NCI-H128 (cell line): ENCODE measurements around the gene TRMU.
A peak's percentile ranks its signal among the peaks of the same experiment; 100 is the strongest.

ENCODE experiments used
- DNase-seq: peaks from one replicate; lab custom pipeline; 2025; ENCODE audit not compliant: unreplicated experiment; lab: John Stamatoyannopoulos, UW

Gene TRMU

GRCh38 chr22:46368871-46369715, 33.6 kb downstream of the TRMU start:
- no peak for DNase-seq

- no peak for DNase-seq
Observed at GRCh38 chr22:46369716-46370583, 34.4 kb downstream of the TRMU start.

GRCh38 chr22:46370584-46371291, 35.2 kb downstream of the TRMU start:
- DNase-seq: no peak

GRCh38 chr22:46371623-46372226, 36.2 kb downstream of the TRMU start:
- DNase-seq: no peak

- no peak for DNase-seq
Observed at GRCh38 chr22:46372686-46373085, 37.2 kb downstream of the TRMU start.

- DNase-seq: no peak
Observed at GRCh38 chr22:46373159-46373558, 37.6 kb downstream of the TRMU start.

DNA sequence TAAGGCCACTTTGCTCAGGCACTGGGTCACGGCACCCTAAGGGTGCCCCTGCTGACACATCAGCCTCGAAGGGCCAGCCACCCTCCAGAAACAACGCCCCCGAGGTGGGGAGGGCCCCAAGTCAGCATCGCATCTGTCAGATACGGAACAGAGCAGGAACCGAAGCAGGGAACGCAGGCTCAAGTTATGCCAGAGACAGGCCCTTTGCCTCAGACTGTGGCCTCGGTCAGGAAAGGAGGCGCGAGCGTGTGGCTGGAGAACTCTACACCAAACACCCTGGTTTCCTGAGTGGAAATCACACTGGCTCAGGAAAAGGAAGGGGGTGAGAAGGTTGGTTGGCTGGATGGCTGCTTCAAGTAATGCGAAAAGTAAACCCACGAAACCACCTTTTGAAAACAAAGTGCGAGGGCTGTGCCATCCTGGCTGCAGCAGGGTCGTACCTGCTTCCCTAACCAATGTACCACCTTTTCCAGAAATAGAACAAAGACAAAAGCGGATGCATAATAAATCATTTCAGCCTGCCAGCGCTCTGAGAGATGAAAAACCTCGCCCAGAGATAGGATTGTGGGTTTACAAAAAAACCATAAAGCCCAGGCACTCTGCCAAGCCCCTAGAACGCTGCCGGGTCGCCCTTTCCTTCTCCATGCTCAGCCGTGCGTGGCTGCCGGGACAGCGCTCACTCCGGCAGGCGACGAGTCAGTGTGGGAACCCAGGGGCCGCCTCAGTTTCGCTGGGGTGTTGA, 38.6 kb downstream of the TRMU start:
- peak; percentile 37 for DNase-seq

DNA sequence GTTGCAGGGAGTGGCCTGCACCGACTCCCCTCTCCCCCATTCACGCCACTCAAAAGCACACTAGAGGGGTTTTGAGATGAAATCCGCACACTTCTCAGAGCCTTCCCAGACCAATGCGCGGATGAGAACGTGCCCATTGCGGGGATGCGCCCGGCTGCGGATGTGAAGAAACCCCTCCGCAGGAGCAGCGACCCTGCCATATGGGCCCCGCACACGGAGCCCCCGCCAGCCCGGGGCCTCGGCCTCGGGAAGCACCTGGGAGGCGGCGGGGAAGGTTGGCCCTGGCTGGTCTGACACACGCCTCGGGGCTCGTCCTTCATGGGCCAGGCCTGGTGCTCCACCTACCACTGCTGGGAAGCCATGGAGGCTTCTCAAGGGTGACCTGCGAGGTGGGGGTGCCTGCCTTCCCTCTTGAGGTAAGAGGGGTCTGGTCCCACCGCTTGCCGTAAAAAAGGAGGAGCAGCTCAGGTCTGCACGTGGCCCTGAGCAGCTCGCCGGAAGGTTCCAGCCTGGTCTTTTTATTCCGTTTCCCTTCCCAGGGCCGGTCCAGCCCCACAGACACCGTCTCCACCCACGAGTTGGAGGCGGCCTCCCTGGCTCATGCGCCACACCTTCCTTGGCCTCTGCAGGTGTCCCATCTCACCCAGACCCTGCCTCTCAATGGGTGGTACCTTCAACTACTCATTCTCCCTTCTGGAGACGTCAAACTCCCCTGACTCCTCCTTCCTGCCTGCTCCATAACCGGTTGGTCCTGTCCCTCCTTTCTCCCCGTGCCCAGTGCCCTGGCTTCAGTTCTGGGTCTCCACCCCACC, 39.4 kb downstream of the TRMU start:
- DNase-seq: no peak

- no peak for DNase-seq
Observed at GRCh38 chr22:46376111-46376510, 40.6 kb downstream of the TRMU start.

DNA sequence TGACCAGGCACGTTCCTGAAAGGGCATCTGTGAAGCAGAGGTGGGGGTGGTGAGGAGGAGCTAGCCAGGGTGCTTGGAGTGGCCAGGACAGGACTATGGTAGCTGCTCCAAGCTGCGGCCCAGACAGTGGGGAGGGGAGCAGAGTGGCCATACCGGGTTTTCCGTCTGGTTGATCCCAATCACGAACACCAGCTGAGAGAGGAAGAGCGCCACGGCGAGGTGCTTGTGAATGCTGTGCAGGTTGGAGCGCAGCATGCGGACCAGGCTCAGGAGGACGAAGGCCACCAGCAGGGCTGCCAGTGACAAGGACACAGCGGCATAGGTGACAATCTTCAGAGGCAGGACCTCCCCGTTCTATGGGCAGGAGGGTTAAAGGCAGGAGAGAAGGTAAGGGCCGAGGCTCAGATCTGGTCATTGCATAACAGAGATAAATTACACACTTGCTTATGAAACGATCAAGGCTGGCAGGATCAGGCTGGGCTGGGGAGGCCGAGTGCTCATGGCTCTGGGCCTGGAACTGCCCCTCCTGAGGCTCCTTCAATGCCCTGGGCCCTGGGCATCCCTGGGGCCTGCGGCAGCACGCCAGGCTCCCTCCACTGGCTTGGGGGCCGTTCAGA, 41.5 kb downstream of the TRMU start:
- DNase-seq: no peak

GRCh38 chr22:46377525-46378425, 42.3 kb downstream of the TRMU start:
- DNase-seq: no peak

DNA sequence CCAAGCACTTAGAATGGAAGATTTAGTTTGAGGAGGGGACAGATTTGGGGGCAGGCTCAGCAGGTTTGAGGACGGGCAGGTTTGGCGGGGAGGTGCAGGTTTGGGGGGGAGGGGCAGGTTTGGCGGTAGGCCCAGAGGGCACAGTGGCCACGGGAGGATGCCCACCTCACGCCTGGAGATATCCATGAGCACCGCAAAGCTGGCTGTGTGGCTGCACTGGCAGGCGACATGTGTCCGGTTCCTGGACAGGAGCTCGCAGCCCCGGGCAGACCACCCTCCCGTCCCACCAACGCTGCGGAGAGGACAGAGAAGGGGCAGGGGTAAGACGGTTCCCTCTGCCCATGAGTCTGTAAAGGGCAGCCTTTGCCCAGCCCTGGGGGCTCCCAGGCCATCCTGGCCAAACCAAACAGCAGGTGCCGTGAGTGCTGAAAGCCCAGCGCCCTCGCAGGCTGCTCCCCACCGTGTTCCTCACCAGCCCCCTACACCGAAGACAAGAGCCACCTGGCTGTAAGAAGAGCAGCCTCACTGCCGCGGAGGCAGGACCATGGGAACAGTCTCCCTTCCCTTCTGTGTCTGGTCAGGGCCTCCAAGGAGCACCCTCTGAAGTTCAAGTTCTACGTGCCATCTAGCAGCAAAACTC, 43.0 kb downstream of the TRMU start:
- no peak for DNase-seq

DNA sequence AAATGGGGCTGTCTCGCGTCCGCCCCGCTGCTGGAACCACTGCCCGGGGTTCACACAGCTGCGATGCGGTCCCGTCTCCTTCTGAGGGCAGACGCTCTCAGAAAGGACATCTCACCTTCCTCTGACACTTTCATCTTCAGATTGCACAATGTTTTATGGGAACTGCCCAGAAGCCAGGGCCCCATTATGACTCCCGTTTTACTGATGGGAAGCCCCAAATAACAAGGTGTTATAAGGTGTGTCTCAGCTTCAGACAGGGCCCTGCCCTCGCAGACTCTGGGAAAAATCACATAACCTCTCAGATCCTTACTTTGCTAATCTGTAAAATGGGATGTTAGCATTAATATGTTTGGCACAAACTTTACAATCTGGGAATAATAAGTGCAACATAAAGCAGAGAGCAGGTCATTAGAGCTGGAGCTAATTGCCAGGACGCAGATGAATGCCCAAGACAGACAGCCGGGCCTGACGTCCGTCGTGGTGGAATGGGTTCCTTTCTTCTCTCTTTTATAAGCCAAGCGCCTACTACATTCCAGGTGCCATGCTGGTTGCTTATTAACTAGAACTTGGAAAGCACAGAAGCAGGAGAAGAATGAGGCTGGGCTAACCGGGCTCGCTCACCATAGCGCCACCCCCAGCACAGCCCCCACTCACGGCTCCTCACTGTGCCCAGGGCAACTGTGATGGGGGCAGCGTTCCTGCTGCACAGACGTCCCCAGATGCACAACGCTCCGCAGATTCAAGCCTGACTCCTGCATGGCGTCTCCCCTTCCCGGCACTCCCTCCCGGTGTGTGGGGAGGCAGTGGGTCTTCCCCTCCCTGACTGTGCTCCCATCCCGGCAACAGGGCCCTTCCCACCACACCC, 43.8 kb downstream of the TRMU start:
- no peak for DNase-seq

DNA sequence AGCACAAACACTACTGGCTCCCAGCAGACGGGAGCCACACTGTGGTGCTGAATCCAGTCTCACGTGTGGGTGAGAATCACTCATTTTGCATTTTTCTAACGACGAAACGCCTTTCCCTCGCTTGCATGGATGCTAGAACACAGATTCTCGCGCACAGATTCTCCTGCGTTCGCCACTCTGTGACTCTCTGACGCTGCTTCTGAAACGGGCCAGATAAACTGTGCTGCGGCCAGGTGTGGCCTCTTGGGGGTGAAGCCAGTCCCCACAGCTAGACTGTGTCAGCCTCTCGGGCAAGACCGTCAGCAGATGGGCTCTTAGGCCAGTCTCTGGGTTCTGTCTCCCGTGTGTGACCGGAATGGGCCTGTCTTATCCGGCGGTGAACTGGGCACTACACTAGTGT, 44.6 kb downstream of the TRMU start:
- DNase-seq: no peak

DNA sequence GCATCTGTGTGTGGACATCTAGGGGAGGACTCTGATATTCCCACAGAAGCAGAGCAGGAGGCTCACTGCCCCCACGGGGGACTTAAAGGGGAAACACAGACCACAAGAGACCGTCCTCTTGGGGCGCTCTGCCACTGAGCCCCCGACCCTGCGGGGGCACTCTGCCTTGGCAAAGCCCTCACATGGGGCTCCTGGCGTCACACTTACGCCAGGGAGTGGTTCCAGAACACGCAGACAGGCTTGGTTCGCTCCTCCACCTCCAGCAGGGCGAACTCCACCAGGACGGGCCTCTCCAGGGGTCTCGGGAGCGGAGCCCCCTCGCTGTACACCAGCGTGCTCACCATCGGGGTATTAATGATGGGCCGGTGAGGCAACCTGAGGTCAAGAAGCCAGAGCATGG, 45.1 kb downstream of the TRMU start:
- no peak for DNase-seq

DNA sequence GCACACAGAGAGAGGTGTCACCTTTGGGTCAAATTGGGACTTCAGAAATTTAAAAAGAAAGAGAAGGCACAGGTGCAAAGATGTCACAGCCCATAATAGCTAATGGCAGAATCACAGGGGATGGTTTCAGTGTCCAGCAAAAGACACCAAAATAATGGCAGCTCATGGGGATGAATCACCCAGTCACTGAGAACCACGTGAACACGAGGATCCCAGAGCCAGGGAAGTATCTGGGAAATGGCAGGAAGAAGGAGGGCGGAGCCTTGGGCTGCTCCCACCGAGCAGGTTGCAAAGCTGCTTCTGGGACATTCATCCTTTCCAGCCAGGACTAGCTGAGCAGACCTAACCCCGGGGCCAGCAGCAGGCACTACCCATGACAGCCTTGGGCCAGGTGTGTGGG, 45.6 kb downstream of the TRMU start:
- no peak for DNase-seq

- no peak for DNase-seq
Observed at GRCh38 chr22:46381731-46382130, 46.2 kb downstream of the TRMU start.
